GM18507 (cell line): Measurements from ENCODE around the gene SOD1.
"Not testable (repeated sequence)": the region's sequence is repeated elsewhere in the genome, so short reads cannot be mapped to it uniquely, and the experiment has no call there.

Source experiments
- DNase-seq: peaks from one replicate; pipeline ENCODE4 v3.0.0; 2011; ENCODE audit warnings: low read depth; ENCODE audit not compliant: insufficient read length; ENCODE audit errors: extremely low spot score
- FAIRE-seq: peaks from 2 replicates; lab custom pipeline; 2011; peaks lifted over from hg19 to GRCh38; lab: Jason Lieb, UNC

Gene SOD1

GRCh38 chr21:31659536-31660258, at the start of gene SOD1:
Gene SOD1, plus strand, starts transcription at chr21:31659693. Its CDS starts 77 bp downstream, at chr21:31659770.
- peak; percentile 86 for FAIRE-seq
- DNase-seq, result peak; percentile 98

- DNase-seq, result no peak
- FAIRE-seq, result no peak
Observed at GRCh38 chr21:31611445-31611844, 48.0 kb upstream of the SOD1 start.

DNA sequence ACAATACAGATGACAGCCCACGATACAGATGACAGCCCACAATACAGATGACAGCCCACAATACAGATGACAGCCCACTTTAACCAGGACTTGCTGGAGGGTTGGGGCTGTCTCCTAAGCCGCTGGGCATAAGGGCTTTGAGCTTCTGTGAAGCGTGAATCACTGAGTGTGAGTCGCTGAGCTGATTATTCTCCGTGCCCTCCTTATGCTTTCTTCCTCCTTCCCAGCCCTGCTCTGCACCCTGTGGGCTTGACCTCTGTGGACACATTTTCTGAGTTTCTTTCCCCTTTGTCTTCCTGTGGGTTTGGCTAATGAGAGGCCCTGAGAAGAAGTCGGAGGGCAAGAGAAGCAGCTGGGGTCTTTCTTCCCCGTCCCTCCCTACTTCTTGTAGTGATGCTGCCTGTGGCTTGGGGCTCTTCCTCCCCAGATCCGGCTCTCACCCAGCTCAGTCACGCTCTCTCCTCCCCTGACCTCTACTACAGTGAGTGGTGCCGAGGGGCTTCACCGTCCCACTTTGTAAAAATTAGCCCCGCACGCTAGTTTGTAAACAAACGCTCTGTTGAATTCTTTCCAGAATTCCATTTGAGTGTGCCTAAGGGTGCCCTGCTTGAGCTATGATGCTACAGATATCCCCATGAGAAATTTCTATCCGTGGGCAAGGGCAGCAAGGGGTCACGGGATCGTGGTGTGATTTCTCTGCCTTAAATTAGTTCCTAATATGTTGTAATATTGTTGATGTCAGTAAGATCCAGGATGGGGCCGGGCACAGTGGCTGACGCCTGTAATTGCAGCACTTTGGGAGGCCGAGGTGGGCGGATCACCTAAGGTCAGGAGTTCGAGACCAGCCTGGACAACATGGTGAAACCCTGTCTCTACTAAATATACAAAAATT, 46.4 kb upstream of the SOD1 start:
- DNase-seq, result no peak
- FAIRE-seq, result no peak

GRCh38 chr21:31614705-31615104, 44.8 kb upstream of the SOD1 start:
- DNase-seq (no peak), FAIRE-seq (no peak)

- no peak for FAIRE-seq
- DNase-seq, result no peak
Observed at GRCh38 chr21:31616216-31616615, 43.3 kb upstream of the SOD1 start.

DNA sequence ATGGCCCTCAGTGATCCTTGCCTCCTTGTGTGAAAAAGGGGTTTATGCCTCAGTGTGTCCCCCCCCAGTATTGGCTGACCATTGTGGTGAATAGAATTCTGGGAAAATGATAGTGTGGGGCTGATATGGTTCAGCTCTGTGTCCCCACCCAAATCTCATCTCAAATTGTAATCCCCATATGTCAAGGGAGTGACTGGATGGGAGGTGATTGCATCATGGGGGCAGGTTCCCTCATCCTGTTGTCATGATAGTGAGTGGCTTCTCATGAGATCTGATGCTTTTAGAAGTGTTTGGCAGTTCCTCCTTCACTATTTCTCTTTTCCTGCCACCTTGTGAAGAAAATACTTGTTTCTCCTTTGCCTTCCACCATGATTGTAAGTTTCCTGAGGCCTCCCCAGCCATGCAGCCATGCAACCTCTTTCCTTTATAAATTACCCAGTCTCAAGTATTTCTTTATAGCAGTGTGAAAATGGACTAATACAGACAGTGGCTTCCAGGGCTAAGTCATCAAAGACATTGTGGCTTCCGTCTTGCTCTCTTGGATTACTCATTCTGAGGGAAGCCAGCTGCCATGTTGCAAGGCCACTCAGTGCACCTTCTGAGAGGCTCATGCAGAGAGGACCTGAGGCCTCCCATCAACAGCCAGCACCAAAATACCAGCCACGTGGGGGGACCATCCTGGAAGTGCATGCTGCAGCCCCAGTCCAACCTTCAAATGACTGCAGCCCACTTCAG, 40.6 kb upstream of the SOD1 start:
- FAIRE-seq, result no peak

GRCh38 chr21:31622397-31622796, 37.1 kb upstream of the SOD1 start:
- FAIRE-seq (no peak), DNase-seq (no peak)

More for the DNA sequence above, 40.6 kb upstream of the SOD1 start:
- DNase-seq, result no peak

- FAIRE-seq (no peak), DNase-seq (no peak)
Observed at GRCh38 chr21:31623664-31624063, 35.8 kb upstream of the SOD1 start.

- DNase-seq, result no peak
- FAIRE-seq, result no peak
Observed at GRCh38 chr21:31624181-31624580, 35.3 kb upstream of the SOD1 start.

DNA sequence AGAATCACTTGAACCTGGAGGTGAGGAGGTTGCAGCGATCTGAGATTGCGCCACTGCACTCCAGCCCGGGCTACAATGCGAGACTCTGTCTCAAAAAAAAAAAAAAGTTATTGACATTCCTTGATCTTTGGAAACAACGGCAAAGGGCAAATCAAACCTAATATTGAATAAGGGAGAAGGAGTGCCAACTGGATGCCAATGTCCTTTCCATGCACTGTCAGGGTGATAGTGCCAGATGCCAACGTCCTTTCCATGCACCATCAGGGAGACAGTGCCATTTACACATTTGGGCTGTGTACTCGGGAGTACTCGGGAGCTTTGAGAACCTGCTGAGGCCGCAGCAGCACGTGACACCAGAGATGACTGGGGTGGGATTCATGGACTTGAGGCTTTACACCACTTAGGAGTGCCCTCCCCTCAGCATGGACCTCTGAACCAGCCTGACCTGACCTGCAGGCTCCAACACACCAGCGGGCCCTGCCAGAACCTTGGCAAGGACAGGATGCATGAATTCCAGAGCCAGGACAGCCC, 34.5 kb upstream of the SOD1 start:
- FAIRE-seq, result no peak
- no peak for DNase-seq

- DNase-seq (no peak), FAIRE-seq (no peak)
Observed at GRCh38 chr21:31629972-31630711, 29.4 kb upstream of the SOD1 start.

DNA sequence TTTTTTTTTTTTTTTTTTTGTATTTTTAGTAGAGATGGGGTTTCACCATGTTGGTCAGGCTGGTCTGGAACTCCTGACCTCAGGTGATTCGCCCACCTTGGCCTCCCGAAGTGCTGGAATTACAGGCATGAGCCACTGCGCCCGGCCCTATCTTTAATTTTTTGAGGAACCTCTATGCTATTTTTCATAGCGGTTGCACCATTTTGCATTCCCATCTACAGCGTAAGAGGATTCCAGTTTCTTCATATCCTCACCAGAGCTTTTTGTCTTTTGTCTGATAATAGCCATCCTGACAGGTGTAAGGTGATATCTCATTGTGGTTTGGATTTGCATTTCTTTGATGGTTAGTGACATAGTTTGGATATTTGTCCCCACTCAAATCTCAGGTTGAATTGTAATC, 27.6 kb upstream of the SOD1 start:
- FAIRE-seq, DNase-seq: not testable (repeated sequence)

GRCh38 chr21:31634993-31635392, 24.5 kb upstream of the SOD1 start:
- DNase-seq, result no peak
- FAIRE-seq, result no peak

- no peak for FAIRE-seq
- DNase-seq, result no peak
Observed at GRCh38 chr21:31636874-31637273, 22.6 kb upstream of the SOD1 start.

- DNase-seq (no peak), FAIRE-seq (no peak)
Observed at GRCh38 chr21:31641416-31641922, 18.0 kb upstream of the SOD1 start.

DNA sequence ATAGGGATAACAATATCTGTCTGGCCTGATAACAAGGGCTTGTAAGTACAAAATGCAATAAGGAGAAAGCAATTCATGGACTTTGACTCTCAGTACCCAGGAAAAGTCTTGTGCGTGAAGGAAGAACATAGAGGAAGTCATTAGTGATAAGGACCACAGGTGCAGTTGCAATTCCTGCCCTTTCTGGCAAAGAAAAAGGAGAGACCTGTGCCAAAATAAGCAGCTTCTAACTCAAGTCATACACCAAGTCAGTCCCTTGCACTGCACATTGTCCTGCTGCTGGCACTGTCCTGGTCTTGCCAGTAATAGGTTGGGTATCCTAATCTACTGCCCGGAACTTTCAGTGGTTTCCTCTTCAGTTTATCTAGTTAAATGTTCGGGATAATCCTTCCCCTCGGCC, 14.8 kb upstream of the SOD1 start:
- DNase-seq, result no peak
- no peak for FAIRE-seq

- DNase-seq (no peak), FAIRE-seq (peak; percentile 26)
Observed at GRCh38 chr21:31647650-31648049, 11.8 kb upstream of the SOD1 start.

- DNase-seq (no peak), FAIRE-seq (no peak)
Observed at GRCh38 chr21:31650930-31651329, 8.6 kb upstream of the SOD1 start.

DNA sequence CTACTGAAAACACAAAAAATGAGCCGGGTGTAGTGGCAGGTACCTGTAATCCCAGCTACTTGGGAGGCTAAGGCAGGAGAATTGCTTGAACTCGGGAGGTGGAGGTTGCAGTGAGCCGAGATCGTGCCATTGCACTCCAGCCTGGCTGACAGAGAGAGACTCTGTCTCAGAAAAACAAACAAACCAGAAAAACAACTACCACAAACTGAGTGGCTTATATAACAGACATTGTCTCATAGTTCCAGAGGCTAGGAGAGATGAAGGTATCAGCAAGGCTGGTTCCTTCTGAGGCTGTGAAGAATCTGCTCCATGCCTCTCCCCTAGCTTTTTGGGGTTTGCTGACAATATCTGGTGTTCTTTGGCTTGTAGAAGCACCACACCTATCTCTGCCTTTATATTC, 8.0 kb upstream of the SOD1 start:
- DNase-seq, FAIRE-seq: not testable (repeated sequence)
